ENCODE measurements around the gene COL7A1. TPM values are rescaled to one million over a fixed set of nuclear protein-coding genes. Genes with fewer than 3 reads are reported as not detected.

Gene COL7A1
- total RNA-seq, 1 experiment from 2014 or later: 22.9 TPM

DNA sequence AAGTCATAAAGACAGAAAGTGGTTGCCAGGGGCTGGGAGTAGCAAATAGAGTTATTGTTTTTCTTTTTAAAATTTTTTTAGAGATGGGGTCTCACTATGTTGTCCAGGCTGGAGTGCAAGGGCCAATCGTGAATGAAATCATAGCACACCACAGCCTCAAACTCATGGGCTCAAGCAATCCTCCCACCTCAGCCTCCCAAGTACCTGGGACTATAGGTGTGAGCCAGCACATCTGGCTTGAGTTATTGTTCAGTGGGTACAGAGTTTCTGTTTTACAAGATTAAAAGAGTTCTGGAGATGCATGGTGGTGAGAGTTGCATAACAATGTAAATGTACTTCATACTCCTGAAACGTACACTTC is 62.2 kb downstream of the COL7A1 start:
- WGBS (ENCODE audit: extremely low coverage, insufficient read length, low lambda C conversion rate): no CpG with 5 or more reads among the region's 2 CpGs
- Histone ChIP-seq H3K23me2 (ENCODE audit: insufficient read length, low read depth, low read length, poor library complexity, severe bottlenecking) (no peaks in the 10 kb centered on the region), H2BK15ac (ENCODE audit: low read depth, low read length) (no peak overlapping the region), H3T11ph (ENCODE audit: low read length) (no peak overlapping the region), H3K79me2 (ENCODE audit: insufficient read depth, low read length) (no peaks in the 10 kb centered on the region), H3K56ac (ENCODE audit: insufficient read length, low read depth, low read length) (no peak overlapping the region), H2BK120ac (ENCODE audit: low read depth, low read length, poor library complexity, severe bottlenecking) (no peak overlapping the region), H4K8ac (replicated peaks; ENCODE audit: insufficient read length, low read depth, low read length) (no peak overlapping the region), H3K27ac (ENCODE audit: insufficient read length, low read depth, low read length) (no peak overlapping the region), H4K20me1 (ENCODE audit: control insufficient read depth, insufficient read depth, insufficient read length) (no peaks in the 10 kb centered on the region), H3K79me1 (ENCODE audit: insufficient read depth, low read depth, low read length, poor library complexity, severe bottlenecking) (no peaks in the 10 kb centered on the region), H3K4me2 (ENCODE audit: insufficient read depth, insufficient read length, low read length) (no peak overlapping the region), H3K14ac (ENCODE audit: insufficient read depth, low read length) (no peak overlapping the region), H3K27me3 (ENCODE audit: insufficient read depth, low read length) (no peaks in the 10 kb centered on the region), H3K23ac (ENCODE audit: insufficient read length, low read depth, low read length) (no peak overlapping the region), H3K4me1 (ENCODE audit: insufficient read depth, low read length) (no peaks in the 10 kb centered on the region), H4K5ac (ENCODE audit: insufficient read length, low read depth, low read length) (no peak overlapping the region), H2BK12ac (ENCODE audit: insufficient read length, low read depth, low read length) (no peak overlapping the region), H3K9me3 (ENCODE audit: control insufficient read depth, low read depth, low read length) (no peaks in the 10 kb centered on the region), H3K4ac (ENCODE audit: low read depth, low read length) (no peak overlapping the region), H2AK5ac (ENCODE audit: insufficient read length, low read length) (no peak overlapping the region), H2AFZ (ENCODE audit: low read length) (no peak overlapping the region), H4K91ac (ENCODE audit: insufficient read length, low read depth, low read length) (no peak overlapping the region), H3K9ac (ENCODE audit: extremely low read depth, insufficient read length, low read length) (no peak overlapping the region), H3K18ac (ENCODE audit: insufficient read length, low read depth, low read length) (no peak overlapping the region), H2BK5ac (ENCODE audit: insufficient read length, low read length) (no peak overlapping the region), H2BK20ac (ENCODE audit: low read depth, low read length, poor library complexity, severe bottlenecking) (no peak overlapping the region)
- H3K4me3 Mint-ChIP-seq: no peak overlapping the region
- no peak for DNase-seq
- TF ChIP-seq, protein P1, sequence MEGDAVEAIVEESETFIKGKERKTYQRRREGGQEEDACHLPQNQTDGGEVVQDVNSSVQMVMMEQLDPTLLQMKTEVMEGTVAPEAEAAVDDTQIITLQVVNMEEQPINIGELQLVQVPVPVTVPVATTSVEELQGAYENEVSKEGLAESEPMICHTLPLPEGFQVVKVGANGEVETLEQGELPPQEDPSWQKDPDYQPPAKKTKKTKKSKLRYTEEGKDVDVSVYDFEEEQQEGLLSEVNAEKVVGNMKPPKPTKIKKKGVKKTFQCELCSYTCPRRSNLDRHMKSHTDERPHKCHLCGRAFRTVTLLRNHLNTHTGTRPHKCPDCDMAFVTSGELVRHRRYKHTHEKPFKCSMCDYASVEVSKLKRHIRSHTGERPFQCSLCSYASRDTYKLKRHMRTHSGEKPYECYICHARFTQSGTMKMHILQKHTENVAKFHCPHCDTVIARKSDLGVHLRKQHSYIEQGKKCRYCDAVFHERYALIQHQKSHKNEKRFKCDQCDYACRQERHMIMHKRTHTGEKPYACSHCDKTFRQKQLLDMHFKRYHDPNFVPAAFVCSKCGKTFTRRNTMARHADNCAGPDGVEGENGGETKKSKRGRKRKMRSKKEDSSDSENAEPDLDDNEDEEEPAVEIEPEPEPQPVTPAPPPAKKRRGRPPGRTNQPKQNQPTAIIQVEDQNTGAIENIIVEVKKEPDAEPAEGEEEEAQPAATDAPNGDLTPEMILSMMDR (conservative IDR thresholded peaks at IDR 0.05): no peak
- H3K36me3 Mint-ChIP-seq (ENCODE audit: insufficient read depth in 1 of 3, low read depth in 3 of 3): peaks cover 12 to 79% (median 72%) of the 10 kb centered on the region in 3 experiments; a peak in 6 of 7 replicates
- H3K4me1 Mint-ChIP-seq: no peaks in the 10 kb centered on the region
- no peaks in the 10 kb centered on the region for H3K9me3 Mint-ChIP-seq
- H3K27ac Mint-ChIP-seq: no peak overlapping the region
- H3K27me3 Mint-ChIP-seq (ENCODE audit: low read depth): no peaks in the 10 kb centered on the region

Data from H9 (cell line).